Measurements from ENCODE around the gene APBA3.

APBA3 gene

DNA sequence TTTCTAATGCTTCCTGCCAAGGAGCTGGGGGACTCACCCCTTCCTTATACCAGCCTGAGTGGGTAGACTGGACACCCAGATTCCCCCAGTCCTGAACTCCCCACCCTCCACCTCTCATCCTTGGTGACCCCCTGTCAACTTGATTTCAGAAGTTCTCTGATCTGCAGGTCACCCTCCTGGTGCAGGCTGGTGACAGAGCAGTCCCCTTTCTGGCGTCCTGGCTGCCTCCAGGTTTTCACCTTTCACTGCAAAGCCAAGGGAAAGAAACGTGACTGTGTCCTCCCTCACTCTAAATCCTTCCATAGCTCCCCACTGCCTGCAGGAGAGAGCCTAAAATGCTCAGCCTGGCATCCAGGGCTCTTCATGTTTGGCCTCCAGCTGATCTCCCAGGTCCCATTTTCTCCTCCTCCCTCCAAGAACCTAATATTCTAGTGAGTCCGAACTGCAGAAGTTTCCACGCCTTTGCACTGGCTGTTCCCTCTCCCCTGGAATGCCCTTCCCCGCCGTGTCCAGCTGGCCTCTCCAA, 28.8 kb upstream of the APBA3 start:
- DNase-seq: no peak
- in situ Hi-C loops (cut with HindIII; ENCODE audit: low pct_ligation_motif_present, low pct_unique_long_range_greater_than_20kb, low sequenced_read_pairs): no loop called here

DNA sequence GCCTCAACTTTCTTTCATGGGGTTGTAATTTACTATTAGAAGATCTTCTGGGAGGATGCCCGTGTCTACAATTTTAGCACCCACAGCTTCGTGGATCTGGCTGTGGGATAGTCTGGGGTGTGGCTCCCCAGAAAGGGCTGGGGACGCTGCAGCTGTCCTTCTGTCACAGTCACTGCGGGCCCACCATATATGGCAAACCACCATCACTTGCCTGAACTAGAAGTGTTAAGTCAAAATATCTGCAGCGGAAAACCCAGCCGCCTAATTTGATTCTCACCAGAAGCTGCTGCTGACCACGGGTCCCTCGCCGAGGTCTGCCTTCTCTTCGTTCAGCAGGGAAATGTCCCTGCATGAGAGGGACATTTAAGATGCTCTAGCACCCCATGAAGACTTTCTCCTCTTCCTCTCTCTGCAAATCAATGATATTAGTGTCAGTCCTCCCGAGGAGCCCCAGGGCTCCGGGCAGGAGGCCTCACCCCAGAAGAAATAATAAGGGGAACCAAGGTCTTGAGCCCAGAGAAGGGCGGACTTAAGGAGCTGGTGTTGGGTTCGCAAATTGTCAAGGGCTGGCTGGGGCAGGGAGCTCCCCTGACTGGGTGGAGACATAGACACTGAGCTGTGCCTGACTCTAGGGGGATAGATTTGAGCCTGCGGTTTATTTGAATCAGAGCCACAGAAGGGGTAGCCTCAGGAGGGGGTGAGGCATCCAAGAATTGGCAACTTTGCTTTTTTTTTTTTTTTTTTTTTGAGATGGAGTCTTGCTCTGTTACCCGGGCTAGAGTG, 27.7 kb upstream of the APBA3 start:
- in situ Hi-C loops (cut with HindIII; ENCODE audit: low pct_ligation_motif_present, low pct_unique_long_range_greater_than_20kb, low sequenced_read_pairs): no loop called here
- DNase-seq: no peak

DNA sequence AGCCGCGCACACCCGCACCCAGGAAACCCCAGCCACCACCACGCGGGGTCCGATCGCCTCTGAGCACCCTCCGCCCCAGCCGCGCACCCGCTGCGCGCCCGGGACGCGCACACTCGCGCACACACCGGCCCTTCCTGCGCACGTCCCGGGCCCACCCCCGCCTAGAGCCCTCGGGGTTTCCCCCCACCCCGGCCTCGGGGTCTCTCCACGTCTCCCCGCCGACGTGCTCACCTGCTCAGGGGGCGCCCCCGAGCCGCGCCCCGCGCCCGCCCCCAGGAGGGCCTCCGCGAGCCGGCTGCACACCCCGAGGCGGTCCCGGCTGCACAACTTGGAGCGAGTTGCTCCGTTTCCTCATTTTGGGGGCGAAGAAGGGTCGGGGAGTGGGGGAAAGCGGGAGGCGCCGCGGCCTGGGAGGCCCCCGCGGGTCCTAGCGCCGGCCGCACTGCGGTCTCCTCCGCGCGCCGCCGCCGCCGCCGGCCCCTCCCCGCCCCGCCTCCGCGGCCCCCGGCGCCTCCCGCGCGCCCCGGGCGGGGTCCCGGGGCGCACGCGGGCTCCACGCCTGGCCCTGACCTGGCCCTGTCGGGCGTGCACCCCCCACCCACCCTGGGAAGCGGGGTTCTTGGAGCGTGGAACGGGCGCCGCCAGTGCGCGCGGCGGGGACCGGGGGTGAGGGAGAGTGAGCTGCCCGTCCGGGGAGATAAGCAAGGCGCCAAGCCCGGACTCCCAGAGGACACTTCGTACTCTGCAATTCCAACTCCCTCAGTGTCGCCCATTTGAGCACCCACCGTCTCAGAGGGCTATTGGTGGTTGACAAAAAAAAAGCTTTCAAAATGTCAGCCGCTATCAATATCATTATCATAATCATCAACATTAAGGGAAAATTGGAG, 24.7 kb upstream of the APBA3 start, which contains the start of gene MATK:
MATK (minus strand) TSS at position 444 of the 887 bp plus-strand sequence. CDS start 1,246 bp downstream, outside the sequence.
- in situ Hi-C loops (cut with HindIII; ENCODE audit: low pct_ligation_motif_present, low pct_unique_long_range_greater_than_20kb, low sequenced_read_pairs): no loop called here
- DNase-seq: no peak

DNA sequence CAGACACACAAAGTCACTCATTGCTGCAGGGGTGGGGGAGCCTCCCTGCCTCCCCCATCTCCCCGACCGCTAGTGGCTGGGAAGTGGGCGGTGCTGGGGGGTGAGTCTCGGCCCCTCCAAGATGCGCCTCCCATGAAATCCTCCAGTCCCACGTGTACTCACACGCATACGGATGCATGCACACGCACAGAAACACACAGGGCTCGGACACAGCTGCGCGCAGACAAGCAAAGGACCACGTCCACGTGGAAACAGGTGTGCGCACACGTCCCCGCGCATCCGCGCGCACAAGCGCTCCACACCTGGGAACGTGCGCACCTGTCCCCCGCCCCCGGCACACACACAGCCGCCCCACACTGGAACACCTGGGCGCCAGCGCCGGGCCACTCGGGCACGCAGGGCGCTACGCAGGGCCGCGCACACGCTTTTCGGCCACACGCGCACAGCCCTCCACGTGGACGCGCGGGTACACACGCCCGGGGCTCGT, 24.0 kb upstream of the APBA3 start:
- in situ Hi-C loops (cut with HindIII; ENCODE audit: low pct_ligation_motif_present, low pct_unique_long_range_greater_than_20kb, low sequenced_read_pairs): no loop called here
- DNase-seq: no peak

DNA sequence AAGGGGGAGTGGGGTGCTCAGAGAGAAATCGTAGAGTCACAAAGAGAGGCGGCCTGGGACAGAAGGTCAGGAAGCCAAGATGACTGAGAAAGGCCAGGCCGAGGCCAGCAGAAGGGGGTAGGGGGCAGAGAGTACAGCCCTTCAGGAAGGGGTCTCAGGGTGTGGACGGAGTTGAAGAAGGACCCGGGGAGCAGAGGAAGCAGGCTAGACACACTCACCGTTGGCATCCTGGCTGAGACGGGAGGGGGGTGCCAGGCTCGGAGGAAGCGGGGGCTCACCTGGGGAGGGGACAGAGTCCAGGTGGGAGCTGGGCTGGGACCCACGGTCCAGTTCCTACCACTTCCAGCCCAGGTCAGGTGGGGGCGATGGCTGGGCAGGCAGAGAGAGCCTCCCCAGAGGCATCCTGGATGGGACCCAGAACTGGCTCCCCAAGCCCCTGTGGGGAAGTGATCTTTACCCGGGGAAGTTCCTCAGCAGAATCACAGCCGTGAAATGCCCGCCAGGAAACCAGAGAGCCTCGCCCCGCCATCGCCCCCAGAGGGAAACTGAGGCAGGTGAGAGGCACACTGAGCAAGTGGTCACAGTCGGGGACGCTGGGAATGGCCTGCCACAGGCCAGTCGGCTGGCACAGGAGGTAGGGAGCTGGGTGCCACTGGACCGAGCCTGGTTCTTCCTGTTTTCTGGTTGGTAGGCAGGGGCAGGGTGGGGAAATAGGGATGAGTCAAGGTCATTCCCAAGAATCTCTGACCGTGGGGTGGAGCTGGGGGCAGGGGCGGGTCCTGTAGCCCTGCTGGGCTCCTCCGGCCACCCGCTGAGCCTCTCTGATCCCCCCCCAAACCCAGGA, 23.3 kb upstream of the APBA3 start:
- in situ Hi-C loops (cut with HindIII; ENCODE audit: low pct_ligation_motif_present, low pct_unique_long_range_greater_than_20kb, low sequenced_read_pairs): no loop called here
- peak; percentile 48 for DNase-seq

DNA sequence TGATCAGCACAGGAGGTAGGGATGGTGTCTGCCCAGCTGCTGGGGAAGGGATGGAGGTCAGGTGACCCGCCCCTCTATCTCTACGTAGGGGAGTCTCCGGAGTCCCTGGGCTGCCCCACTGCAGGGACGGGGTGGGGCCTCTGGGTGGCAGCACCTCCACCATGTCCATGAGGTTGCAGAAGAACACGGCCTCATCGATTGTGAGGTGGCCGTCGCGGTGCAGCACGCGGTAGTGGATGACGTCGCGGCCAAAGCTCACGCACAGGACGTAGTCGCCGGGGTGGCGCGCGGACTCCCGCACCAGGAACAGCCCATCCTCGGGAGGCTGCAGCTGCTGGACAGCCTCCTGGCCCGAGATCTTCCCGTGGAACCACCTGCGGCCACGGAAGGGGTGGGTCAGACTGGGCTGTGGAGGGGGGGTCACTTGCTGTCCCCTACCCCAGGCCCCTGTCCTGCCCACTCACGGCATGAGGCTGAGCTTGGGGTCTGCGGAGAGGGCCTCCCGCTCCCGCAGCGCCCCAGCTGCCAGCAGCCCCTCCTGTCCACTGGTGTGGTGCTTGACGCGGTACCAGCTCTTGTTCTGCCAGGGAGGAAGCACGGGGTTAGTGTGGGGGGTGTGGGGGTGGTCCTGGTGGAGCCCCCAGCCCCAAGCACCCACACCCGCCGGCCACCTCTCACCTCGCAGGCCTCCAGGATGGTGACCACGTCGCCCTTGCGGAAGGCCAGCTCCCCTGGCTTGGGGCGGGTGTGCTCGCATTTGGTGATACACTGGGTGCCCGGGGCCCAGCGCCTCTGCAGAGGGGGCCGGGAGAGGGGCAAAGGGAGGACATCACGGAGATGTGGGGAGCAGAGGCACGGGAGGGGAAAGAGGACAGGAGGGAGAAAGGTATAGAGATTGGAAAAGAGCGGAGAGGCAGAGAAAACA, 22.4 kb upstream of the APBA3 start:
- in situ Hi-C loops (cut with HindIII; ENCODE audit: low pct_ligation_motif_present, low pct_unique_long_range_greater_than_20kb, low sequenced_read_pairs): no loop called here
- no peak for DNase-seq

DNA sequence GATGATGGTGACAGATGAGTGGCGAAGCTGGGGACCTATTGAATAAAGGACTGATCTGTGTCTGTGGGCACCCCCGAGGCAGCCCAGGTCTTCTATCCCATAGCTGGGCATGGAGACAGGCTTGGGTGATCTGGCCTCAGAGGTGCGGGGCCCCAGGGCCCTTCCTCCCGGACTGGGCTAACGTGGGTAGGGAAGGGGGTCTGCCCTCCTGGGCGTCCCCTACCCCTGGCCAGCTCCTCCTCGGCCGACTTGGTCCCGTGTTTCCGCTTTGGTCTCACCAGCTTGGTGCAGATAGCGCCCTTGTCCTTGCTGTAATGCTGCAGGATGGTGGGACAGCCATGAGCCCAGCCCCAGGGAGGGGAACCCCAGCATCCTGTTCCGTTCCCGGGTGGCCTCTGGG, 21.4 kb upstream of the APBA3 start:
- in situ Hi-C loops (cut with HindIII; ENCODE audit: low pct_ligation_motif_present, low pct_unique_long_range_greater_than_20kb, low sequenced_read_pairs): no loop called here
- no peak for DNase-seq

DNA sequence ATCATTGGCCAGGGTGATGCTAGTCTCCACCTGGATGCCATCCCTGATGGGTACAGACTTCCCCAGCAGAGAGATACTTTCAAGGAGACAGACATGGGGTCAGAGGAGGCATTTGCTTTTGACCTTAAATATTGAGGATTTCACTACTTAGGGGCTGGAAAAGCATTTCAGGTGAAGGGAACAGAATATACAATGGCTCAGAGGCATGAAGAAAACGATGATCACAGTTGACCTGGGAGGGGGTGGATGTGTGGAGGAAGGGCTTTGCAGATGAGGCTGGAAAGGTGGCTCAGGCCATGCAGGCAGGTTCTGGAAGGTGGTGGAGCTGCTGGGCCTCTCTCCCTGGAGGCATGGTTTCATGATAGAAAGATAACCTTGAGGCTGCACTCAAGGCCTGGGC, 20.8 kb upstream of the APBA3 start:
- in situ Hi-C loops (cut with HindIII; ENCODE audit: low pct_ligation_motif_present, low pct_unique_long_range_greater_than_20kb, low sequenced_read_pairs): no loop called here

DNA sequence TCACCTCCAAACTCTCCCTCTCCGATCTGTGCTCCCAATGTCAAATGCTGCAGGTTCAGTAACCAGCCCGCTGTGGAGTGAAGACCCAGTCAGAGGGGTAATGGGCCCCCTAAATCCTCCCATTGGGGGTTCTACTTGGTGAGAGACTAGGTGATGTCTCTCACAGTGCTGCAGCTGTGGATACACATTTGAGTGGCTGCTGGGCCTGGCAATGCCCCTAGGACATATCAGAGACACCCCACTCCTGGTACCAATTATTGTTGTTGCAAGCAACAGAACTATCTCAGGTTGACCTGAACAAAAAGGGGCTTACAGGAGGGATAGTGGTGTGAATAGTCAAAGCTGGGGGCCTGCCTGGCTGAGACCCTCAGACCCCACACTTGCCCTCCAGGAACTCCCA, 20.1 kb upstream of the APBA3 start:
- no peak for DNase-seq
- in situ Hi-C loops (cut with HindIII; ENCODE audit: low pct_ligation_motif_present, low pct_unique_long_range_greater_than_20kb, low sequenced_read_pairs): no loop called here

More for the DNA sequence above, 20.8 kb upstream of the APBA3 start:
- no peak for DNase-seq

DNA sequence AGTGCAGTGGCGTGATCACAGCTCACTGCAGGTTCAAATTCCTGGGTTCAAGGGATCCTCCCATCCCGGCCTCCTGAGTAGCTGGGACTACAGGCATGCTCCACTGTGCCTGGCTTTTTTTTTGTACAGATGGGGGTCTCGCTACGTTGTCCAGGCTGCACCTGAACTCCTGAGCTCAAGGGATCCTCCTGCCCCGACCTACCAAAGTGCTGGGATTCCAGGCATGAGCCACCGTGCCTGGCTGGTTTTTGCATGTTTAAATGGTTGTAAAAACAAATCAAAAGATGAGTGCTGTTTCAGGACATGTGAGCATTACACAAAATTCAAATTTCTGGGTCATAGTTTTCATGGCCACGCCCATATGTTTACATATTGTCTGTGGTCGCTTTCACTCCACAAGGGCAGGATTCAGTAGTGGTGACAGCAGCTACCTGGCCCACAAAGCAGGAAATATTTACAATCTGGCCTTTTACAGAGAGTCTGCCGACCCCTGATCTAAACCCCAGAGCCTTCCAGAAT, 19.4 kb upstream of the APBA3 start:
- in situ Hi-C loops (cut with HindIII; ENCODE audit: low pct_ligation_motif_present, low pct_unique_long_range_greater_than_20kb, low sequenced_read_pairs): no loop called here
- no peak for DNase-seq

DNA sequence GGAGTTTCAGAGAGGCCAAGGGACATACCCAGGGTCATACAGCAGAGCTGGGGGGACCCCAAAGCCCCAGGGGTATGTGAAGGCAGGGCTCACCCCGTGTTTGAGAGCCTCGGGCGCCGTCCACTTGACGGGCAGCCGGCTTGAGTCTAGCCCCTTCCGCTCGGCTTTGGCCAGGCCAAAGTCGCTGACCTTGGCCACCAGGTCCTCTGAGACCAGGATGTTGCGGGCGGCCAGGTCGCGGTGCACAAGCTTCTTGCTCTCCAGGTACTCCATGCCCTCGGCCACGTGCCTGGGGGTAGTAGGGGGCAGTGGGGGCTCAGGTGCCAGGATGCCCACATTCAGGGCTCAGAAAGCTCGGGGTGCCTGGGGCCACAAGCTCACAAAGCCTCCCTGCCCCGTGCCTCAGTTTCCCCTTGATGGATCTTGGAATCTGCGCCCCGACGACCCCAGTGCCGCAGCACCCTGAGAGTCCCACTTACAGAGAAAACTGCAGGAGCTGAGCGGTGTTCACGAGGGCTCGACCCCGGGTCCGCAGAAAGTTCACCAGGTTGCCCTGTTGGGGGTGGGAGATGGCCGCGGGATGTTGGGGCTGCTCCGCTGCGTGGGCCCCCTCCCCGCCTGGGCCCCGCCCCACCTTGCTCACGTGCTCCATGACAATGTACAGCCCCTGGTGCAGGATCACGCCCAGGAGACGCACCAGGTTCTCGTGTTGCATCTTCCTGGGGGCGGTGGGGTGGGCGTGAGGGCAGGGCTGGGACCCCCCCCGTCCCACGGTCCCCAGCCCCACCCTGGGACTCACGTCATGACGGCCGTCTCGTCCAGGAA, 17.6 kb upstream of the APBA3 start:
- in situ Hi-C loops (cut with HindIII; ENCODE audit: low pct_ligation_motif_present, low pct_unique_long_range_greater_than_20kb, low sequenced_read_pairs): no loop called here
- no peak for DNase-seq

DNA sequence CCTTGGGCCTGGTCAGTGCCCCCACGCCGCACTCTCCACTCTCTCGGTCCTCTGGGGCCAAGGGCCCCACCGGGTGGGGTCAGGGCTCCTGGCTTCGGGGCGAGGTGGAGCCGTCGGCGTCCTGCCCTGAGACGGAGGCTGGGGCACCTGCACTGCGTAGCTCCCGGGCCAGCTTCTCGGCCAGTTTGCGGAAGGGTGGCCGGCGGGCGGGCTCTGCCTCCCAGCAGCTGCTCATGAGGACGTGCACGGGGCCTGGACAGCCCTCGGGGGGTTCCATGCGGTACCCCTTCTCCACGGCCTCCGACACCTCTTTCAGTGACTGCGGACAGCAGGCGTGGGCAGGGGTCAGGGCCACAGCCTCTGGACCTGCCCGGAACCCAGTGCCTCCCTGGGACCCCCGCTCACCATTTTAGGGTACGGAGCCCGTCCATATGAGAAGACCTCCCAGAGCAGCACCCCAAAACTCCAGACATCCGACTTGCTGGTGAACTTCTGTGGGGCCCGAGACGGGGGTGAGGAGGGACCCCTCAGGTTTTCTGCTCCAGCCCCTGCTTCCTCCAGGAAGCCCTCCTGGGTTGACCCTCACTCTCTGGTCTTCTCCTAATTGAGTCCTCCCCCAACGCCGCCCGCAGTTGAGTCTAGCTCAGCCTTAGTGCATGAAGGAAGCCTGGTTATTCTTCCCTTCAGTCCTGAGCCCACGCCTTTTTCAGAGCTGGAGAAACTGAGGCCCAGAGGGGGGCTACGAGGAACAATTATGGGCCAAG, 16.8 kb upstream of the APBA3 start:
- in situ Hi-C loops (cut with HindIII; ENCODE audit: low pct_ligation_motif_present, low pct_unique_long_range_greater_than_20kb, low sequenced_read_pairs): no loop called here
- no peak for DNase-seq

DNA sequence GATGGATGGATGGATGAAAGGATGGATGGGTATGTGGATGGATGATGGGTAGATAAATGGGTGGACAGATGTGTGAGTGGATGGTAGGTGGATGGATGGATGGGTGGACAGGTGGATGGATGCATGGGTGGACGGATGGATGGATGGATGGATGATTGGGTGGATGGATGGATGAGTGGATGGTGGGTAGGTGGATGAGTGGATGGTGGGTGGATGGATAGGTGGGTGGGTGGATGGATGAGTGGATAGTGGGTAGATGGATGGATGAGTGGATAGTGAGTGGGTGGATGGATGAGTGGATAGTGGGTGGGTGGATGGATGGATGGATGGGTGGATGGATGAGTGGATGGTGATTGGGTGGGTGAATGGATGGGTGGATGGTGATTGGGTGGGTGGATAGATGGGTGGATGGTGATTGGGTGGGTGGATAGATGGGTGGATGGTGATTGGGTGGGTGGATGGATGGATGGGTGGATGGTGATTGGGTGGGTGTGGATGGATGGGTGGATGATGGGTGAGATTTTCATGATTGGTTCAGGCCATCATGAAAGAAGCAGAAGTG, 15.1 kb upstream of the APBA3 start:
- in situ Hi-C loops (cut with HindIII; ENCODE audit: low pct_ligation_motif_present, low pct_unique_long_range_greater_than_20kb, low sequenced_read_pairs): no loop called here
- DNase-seq: no peak

DNA sequence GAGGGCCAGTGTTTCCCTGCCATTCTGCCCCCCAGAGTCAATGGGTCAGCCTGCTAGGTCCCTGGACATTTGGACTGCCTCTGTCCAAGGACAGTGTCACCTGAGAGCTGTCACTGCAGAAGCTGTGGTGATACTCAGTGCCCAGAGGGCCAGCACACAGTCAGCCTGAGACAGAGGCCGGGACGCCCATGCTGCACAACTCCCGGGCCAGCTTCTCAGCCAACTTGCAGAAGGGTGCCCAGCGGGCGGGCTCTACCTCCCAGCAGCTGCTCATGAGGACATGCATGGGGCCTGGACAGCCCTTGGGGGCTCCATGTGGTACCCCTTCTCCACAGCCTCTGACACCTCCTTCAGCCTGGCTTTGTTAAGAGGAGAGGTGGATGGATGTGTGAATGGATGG, 14.3 kb upstream of the APBA3 start:
- in situ Hi-C loops (cut with HindIII; ENCODE audit: low pct_ligation_motif_present, low pct_unique_long_range_greater_than_20kb, low sequenced_read_pairs): no loop called here
- no peak for DNase-seq

DNA sequence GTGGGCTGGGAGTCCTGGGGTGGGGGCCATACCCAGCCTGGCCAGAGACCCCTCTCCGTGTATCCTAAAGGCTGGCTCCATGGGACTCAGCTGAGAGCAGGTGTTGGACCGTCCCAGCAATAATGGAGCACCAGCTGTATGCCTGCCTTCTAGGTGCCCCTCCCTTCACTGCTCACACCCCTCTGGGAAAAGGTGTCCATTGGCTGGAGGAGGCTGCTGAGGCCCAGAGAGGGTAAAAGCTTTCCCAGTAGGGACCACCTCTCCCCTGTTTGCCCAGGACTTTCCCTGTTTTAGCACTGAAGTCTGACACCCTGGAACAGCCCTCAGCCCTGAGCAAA, 13.9 kb upstream of the APBA3 start:
- DNase-seq: no peak
- in situ Hi-C loops (cut with HindIII; ENCODE audit: low pct_ligation_motif_present, low pct_unique_long_range_greater_than_20kb, low sequenced_read_pairs): no loop called here

All from ACHN (cell line).